ENCODE measurements around the gene NACC2.

NACC2 gene

DNA sequence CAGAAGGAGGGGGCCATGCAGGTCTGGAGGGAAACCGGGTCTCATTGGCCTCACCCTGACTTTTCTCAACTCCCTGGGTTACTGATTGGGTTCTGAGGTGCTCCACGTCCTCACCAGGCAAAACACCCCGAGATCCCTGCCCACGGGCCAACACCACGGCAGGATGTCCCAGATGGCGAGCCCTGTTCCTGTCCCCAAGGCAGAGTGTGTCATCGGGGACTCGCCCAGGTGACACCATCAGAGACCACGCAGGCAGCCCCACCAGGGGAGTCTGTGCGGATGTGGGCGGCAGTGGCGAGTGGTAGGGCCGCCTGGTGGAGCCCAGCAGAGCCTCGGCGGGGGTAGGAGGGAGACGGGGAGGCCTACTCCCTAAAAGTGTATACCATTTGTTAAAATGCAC lies 74.9 kb downstream of the NACC2 start:
- DNase-seq = no peak

DNA sequence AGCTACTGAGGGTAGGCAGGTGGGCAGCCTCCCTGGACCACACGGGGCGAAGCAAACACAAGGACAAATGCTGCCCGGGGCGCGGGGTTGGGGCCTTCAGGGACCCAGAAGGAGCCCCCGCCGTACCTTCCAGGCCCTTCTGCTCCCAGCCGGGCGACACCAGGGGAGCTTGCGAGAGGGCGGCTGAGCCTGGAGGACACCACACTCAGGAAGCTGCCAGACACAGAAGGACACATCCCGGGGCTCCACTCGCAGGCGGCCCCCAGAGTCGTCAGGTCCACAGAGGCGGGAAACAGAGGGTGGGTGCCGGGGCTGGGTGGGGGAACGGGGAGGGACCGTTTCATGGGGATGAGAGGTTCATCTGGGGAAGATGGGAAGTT lies 75.4 kb downstream of the NACC2 start:
- DNase-seq = no peak

DNA sequence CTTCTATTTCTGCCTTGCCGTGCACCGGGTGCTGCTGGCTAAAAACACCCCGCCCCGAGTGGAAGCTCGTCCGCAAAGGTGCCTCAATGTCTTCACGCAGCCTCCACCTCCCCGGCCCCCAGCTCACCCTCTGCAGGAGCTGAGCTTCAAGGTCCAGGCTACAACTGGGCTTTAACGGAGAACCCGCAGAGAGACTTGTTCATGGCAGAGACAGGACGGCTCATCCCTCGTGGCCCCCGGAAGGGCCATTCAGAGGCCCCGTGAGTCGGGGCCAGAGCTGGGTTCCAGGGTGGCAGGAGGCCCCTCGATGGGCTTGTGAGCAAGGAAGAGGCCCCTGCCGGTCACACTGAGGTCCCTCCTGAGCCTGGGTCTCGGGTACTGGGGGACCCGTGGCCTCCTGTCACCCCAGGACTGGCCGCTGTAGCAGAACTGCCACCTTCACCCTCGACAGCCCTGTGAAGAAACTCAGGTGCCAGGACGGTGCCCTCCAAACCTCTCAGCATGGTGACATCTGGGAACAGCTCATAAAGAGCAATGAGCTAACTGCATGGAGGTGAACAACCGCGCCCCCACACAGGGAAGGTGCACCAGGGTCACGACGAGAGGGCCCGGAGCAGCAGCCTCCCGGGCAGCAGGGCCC lies 75.9 kb downstream of the NACC2 start:
- no peak for DNase-seq

DNA sequence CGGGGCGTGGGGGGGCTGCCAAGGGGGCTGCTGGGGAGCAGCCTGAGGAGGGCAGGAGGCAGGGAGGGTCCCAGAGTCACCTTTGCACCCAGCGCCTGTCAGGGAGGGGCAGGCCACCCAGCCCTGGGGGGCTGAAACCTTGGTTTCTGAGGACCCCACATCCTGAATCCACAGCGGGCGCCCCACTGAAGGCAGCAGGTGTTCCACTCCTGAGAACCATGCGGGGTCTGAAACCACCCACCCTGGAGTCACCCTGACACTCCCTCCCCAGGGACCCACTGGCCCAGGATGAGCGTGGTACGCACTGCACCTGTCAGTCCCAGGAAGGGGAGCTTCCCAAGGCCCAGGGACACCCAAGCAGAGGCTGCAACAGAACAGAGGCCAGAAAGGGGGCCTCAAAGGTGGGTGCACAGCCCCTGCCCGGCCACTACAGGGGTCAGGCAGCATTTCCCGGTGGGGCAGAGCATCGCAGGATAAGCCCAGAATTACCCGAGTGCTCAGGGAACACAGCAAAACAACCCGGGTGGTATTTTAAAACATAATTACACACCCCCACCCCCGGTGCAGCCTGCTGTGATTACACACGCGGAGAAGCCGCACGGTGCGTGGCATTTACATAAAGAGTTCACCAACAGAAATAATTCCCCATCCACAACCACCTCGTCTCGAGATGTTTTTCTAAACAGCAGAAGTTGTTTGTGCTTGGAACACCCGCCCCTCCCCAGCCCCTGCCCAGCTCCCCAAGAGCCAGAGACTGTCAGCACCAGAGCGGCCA lies 76.6 kb downstream of the NACC2 start:
- no peak for DNase-seq

DNA sequence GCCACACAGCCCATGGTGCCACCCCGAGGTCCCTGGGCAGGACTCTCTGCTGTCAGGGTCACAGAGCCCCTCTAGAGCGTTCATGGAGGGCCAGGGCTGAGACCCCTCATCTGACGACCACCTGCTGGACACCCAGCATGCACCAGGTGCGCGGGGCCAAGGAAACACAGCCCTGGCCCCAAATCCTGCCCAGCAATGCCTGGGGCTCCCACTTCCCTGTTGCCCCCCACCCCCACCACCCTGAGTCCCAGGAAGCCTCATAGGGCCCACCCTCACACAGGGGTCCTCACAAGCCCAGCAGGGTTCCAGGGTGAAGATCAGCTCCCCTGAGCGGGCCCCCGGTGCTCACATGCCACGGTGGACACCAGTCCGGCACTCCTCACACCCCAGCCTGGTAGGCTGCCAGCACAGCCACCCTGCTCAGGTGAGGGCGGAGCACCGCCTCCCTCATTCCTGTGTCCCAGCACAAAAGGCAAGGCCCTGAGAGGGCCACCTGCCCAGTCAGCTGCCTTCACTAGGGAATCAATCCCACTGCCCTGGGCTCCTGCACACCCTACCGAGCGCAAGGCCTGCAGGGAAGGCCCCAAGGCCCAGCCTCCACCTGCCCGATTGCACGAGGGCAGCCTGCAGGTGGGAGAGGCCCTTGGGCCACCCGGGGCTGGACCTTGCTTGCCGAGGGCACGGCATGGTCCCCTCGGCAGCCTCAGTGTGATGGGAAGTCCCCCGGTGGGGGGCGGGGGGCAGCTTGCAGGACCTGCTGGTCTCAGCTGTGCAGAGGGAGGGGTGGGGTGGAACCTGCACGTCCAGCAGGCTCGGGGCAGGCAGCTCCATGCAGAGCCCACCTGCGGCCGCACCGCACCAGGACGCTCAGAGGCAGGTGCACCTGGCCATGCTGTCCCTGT lies 77.5 kb downstream of the NACC2 start:
- DNase-seq = no peak

DNA sequence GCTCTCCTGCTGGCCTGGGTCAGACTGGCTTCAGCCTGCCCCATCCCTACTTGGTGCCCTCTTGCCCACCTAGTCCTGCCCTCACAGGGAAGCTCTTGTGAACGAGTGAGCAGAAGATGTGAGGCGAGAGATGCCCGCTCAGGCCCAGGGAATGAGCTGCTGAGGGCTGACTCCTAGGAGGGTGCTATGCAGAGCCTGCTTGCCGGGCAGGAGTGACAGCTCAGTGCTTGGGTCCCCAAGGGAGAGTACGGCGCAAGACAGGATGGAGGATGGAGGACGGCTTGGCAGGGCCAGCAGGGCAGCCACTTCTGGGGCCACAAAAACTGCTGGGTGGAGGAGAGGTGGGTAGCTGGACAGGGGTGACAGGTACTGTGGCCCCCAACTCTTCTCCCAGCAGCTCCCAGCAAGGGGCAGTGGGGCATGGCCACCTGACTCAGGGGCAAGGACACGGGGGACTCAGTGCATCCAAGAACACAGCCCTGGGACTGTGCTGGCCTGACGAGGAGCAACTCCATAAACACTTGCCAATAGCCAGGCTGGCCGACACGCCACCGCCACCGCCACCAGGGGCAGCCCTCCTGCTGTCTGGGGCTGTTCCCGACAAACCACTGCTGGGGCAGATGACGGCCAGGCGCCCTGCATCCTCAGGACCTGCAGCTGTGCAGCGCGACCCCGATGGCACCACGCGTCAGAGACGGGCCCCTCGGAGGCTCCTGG lies 78.4 kb downstream of the NACC2 start:
- no peak for DNase-seq

DNA sequence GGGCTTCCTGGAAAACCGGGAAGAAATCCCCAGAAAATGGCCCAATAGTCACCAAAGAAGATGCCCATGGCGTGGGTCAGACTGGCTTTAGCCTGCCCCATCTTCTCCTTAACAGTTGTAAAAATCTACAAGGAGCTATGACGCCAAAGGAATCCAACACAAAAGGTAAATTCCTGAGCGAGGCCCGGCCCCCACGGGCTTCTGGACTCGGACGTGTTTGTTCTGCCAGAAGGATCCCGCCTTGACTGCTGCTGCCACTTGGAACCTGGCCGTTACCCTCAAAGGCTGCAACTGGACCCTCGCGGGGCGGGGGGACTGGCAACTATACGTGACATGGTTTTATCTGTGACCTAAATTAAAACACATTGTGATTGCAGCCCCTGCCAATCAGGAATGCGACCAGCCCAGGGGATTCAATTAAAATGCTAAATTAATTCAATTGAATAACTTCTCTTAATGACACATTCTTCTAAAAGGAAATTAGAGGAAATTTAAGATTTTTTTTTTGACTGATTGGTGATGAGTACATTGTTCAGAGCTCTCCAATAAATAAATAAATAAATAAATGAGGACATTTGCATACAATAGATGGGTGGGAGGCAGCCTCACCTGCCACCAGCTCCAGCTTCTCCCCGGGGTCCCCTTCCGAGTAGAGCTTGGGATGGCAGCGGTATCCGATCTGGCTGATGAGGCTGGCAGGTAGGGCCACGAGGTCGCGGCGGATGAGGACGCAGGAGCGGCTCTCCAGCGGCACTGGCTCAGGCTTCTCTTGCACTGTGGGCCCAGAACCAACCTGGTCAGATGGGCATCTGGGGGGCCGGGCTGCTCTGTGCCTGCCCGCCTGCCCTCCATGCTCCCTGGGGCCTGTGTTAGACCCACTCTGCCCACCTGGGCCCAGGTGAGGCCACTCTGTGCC lies 79.2 kb downstream of the NACC2 start:
- no peak for DNase-seq

DNA sequence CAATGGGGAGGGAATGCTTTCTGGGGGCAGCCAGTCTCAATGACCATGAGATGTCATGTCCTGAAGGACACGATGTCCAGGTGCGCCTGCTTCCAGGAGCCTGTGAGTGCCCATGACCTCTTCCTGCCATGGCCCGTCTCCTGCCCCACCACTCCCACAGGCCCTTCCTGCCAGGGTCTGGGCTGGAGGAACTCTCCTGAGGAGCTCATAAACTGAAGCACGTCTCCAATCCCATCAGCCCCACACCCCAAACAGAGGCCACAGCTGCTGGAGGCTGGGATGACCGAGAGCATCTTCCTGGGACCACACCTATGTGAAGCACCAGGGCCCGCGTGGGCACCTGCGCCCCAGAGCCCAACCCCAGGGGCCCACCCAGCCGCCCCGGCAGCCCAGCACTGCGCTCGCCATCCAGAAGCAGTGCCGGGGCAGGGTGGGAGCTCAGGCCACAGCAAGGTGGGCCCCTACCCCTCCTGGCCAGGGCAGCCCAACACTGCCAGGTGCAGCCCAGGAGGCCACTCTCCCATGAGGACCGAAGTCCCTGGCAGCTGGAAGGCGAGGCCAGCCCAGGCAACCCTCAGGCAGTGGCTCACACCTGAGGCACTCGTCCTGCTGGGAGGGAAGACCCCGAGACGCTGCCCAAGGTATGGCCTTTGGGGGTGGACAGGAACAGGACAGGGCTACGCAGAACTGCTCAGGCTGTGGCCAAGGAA lies 80.0 kb downstream of the NACC2 start:
- DNase-seq = no peak

DNA sequence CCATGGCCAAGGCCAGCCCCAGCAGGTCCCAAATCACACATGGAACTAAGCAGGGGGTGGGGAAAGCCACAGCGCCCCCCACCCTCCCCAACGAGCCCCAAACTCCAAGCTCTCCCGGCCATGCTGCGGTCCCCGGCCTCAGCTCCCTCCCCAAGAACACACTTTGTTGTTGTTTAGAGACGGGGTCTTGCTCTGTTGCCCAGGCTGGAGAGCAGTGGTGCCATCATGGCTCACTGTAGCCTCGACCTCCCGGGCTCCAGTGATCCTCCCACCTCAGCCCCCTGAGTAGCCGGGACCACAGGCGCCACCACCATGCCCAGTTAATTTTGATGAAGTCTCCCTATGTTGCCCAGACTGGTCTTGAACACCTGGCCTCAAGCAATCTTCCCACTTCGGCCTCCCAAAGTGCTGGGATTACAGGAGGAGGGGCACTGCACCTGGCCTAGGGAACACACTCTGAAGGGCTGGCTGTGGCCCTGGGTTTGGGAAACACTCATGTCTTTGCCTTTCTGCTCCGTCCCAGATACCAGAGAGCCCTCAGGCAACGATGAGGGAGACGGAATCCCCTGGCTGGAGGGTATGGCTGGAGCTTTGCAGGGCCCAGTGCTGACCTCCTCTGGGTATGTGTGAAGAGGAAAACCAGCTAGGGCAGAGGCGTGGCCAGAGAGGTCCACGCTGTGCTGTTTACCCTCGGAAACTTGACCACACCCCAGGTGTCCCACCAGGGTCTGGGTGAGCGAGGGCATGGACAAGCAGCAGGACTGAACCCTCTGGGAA lies 80.8 kb downstream of the NACC2 start:
- DNase-seq = no peak

DNA sequence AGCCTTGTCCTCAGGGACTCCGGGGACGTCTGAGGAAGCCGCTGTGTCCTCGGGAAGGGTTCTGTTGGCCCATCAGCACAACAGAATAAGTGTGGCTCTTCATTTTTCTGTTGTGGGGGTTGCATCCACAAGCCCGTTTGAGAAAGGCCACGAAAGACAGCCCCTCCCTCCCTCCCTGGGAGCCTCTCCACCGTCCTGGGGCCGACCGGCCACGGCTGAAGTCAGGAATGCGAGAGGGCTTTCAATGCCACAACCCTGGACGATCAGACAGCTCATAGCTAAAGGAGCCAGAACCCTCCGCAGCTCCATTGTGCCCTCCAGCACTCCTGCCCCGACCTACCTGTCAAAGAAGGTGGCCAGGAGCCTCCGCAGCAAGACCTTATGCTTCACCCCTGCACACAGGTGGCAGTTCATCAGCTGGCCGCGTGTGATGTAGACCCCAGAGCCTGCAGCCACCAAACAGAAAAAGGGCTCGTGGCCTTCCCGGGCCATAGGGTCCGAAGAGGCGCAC lies 81.5 kb downstream of the NACC2 start:
- no peak for DNase-seq

DNA sequence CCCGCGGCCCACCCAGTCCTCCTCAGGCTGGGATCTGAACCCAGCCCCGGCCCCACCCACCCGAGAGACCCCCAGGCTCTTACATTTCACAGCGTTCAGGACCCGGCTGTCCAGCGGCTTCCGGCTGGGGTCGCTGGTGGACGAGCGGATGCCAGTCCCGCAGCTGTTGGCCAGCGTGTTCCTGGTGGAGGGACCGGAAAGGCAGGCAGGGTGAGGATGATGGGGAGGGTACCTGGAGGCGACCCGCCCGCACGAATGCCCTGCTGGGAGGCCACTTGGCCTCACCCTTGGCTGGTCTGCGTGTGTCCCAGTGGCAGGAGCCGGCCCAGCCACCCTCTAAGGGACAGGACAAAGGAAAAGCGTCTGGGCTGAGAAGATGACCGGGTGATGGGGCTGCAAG lies 82.0 kb downstream of the NACC2 start:
- no peak for DNase-seq

DNA sequence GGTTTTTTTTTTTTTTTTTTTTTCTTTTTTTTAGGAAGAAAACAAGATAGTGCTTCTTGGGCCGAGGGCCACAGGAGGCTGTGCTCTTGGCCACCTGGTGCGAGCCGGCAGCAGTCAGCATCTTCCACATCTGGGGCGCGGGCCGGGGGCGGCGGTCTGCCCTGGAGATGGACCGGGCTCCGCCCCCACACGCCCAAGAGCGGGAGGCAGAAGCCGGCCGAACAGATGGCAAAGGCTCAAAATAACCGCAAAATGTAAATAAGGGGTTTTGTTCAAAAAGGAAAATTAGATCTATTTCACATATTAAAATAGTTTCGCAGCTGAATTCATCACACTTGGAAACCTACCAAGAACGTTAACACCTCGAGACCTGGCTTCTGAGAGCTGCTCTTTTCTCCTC lies 82.4 kb downstream of the NACC2 start:
- no peak for DNase-seq

DNA sequence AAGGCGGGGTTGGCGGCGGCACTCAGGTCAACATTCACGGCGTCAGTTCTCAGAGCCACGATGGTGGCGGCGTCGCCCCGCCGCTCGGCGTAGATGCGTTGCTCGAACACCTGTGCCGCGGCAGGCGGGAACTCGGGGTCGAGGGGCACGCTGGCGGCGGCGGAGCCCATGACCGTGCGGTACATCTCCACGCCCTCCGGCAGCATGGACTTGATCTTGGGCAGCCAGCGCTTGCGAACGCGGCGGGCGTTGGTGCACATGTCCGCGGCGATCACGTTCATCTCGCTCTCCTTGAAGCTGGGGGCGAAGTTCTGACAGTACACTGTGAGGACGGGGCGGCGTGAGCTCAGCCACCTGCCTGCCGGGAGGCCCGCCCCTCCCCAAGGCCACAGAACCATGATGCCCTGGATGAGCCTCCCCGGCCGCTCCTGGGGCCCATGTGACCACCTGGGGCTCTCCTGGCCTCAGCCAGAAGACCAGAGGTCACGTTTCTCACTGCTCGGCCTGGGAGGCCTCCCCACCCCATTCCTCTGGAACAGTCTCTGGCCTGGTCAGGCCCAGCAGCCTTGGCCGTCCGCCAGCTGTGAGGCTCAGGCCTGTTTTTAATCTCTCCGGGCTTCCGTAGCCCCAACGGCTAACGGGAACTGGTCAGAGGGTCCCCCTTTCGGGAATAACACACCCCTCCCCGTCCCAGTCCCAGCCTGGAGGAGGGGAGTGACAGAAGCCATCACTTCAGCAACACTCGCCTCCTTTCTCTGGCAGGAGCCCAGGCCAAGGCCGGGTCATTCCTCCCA lies 83.2 kb downstream of the NACC2 start:
- no peak for DNase-seq

DNA sequence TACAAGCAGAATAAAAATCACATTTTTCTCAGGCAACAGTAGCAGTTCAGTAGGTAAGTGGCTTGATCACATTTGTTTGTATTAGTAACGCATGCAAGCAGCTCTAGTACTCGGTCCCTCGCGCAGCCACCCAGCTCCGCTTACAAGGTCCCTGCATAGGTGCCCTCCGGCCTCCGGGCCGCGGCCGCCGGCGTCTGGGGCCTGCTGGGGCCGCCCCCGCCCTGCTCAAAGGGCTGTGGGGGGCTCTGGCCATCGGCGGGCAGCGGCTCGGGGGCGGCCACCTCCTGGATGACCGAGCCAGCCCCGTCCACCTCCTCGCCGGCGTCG lies 83.8 kb downstream of the NACC2 start:
- no peak for DNase-seq

DNA sequence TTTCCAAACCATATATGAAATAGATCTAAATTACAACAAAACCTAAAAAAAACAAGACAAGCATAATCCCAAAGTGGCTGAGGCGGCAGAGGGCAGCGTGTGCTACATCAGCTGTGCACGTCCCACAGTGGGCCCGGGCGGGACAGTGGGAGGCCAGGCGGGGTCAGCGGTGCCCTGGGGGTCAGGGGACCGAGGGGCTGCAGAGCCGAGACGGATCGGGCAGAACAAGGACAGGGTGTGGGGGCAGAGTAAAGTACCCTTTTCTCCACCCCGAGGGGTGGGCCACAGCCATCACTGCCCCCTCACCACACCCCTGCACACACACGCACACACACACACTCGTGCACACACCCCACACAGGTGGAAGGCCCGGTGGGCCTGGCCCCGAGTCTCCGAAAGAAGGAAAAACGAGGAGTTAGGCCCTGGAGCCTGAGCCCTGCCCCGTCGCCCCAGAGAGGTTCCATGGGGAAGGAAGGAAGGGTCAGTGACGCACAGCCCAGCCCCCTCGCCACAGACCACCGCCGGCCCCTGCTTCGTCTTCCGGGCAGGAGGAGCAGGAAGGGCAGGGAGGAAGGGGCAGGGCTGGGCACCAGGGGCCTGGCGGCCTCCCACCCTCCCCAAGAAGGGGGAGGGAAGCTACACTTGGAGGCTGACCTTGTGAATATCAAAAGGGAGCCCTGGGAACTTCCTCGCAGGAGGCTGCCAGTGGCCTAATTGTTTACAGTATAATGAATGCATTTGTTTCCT lies 84.3 kb downstream of the NACC2 start:
- DNase-seq = no peak

DNA sequence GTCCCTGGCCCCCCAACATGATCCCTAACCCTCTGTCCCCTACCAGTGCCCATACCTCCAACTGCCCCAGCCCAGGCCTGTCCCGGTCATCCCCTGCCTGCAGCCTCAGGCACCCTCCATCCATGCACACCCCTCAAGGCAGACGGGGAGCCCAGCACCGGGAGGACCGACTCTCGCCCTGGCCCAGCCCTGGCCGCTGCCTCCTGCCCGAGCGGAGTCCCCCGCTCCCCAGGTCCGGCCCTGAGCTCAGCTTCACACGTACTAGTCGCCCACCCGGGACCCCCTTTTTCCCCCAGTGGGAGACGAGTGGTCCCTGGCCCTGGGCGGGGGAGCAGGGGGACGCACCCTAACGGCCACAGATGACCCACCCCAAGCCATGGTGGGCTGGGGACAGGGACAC lies 84.9 kb downstream of the NACC2 start:
- no peak for DNase-seq

DNA sequence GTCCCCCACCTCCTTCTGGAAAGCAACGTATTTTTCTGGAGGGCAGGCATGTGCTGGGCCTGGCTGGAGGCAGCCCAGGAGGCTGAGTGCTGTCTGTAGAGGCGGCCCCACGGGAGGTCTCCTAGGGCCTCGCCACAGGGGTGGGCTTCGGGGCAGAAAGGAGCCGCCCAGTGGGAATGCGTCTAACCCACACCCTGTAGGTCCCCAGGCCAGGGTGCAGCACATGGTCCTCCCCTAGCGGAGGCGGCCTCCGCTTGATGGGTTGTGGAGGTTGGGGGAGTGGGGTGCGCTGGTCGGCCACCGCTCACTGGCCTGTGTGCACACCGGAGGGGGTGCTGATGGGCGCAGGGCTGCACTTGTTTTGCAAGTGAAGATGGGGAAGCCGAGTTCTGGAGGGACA lies 85.6 kb downstream of the NACC2 start:
- no peak for DNase-seq

DNA sequence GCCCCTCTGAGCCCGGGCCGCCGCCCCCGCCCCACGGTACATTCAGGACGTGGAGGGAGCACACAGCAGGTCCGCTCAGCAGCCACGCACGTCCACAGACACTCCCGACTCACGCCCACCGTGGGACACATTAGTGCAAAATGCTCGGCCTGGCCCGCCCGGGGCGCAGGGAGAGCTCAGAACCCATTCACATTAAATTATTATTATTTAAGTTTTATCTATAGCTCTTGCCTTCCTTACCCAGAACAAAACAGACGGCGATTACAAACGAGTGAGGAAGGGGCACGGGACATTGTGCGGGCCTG lies 86.4 kb downstream of the NACC2 start:
- DNase-seq = no peak

Data from NCI-H1092 (cell line).